A549 treated with GW870086 at 1 μM for 4 hours (cell line): ENCODE results near the gene CLDN24. TPM values are rescaled to one million over a fixed set of nuclear protein-coding genes. Genes with fewer than 3 reads are reported as not detected.

Experiments used
- total RNA-seq: library from RNA; stranded (reverse); fragments of 200-300 nt; extraction: Qiagen RNA extraction; gene quantifications from 5 replicates; pipeline ENCODE4 v1.2.3, GENCODE V29; 2022; ENCODE audit warnings: low read depth

Gene CLDN24
- not detected in 5 replicates for total RNA-seq

GRCh38 chr4:183322326-183322725 lies at the start of gene CLDN24:
Gene CLDN24, minus strand, starts transcription at chr4:183322426. Its CDS starts 0 bp downstream, at chr4:183322426.

DNA sequence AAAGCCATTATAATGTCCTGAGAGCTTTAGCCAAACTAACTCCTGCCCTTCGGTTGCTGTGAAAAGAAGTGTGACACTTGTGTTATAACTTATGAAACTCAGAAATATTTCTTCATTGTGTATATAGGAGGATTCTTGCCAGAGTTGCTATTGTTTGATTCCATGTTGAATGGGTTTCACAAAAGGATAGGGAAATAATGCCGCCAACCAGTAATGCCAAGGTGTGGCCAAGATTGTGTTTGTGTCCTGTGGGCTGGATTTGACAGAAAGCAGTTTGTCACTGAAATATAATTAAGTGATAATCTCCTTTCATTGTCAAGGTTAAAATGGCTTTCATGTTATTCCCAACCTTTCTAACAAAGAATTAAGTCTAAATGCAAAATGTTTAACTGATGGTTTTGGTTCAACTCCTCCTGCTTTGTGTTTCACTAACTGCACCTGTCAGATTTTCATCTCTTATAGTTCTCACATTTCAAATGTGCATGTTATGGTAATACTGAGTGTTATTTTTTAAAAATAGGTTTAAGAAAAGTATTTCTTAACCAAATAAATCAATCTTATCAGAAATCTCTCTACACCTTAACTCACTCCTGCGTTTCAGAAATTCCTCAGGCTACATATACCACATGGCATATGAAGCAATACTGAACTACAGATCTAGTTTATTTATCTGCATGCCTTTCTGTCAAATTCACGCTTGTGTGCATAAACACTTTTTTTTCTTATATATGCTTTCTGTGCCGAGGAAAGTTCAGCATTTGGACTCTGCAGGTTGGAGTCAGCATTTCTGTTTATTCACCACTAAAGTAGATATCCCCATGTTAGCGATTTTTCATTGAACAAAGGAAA lies 1.8 kb downstream of the CLDN24 start, which contains the start of gene CLDN22:
CLDN22 (minus strand) TSS at position 66 of the 849 bp plus-strand sequence; CDS start at position 8, 58 bp downstream.

Other genes starting within 250 kb of the CLDN24 start
- gene WWC2, start 223.2 kb downstream of the CLDN24 start, total RNA-seq, result 10.1 to 18.6 TPM (median 17.1 TPM) in 5 replicates
- not detected in 5 replicates for gene CLDN22, start 2.1 kb downstream of the CLDN24 start, total RNA-seq
- 9.4 to 10.7 TPM (median 10.1 TPM) in 5 replicates for gene CDKN2AIP, start 122.2 kb upstream of the CLDN24 start, total RNA-seq
- 8.1 to 10.2 TPM (median 9.0 TPM) in 5 replicates for gene ING2, start 182.6 kb upstream of the CLDN24 start, total RNA-seq